GM21447 (cell line): ENCODE results near the gene PDGFRA.
A peak's percentile ranks its signal among the peaks of the same experiment; 100 is the strongest.

Experiments
- ATAC-seq: cut with Tn5 transposase; IDR thresholded peaks from one replicate; pipeline ENCODE4 v1.9.1; 2021; ENCODE audit not compliant: unreplicated experiment

Gene PDGFRA

GRCh38 chr4:54254915-54255246, 25.8 kb downstream of the PDGFRA start:
- ATAC-seq: no peak

- ATAC-seq: no peak
Observed at GRCh38 chr4:54255881-54256280, 26.8 kb downstream of the PDGFRA start.

- ATAC-seq: no peak
Observed at GRCh38 chr4:54256491-54257486, 27.7 kb downstream of the PDGFRA start.

DNA sequence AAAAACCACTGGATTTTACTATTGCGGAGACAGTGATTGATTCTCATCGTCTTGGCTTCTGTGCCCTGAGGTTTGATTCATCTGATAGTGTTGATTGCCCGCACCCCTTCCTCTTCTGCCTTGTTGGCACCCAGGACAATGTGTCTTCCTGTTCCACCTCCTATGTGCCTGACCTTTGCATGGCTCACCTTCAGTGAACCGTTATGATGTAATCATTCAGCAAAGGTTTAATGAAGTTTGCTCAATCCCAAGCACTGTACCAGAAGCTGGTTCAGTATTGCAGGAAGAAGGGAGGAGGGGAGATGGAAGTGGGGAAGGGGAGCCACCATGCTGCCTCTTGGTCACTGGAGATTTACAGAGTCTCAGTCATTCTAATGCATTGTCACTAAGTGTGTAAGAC, 36.3 kb downstream of the PDGFRA start:
- no peak for ATAC-seq

DNA sequence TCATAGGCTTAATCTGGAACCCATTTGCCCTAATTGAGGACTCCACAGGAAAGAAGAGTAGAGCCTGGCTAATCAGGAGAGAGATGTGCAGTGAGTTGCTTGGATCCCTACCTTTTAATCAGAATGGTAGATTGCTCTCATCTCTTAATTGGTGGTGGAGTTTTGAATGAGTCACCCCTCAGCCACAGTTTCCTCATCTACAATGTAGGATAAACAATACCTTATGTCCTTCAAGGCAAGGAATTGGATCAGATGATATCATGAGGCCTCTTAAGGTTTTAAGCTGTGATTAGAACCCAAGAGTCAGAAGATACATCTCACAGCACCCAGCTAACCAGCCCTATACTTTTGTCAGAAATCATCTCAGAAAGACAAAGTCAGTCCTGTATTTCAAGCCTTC, 39.1 kb downstream of the PDGFRA start:
- no peak for ATAC-seq

- ATAC-seq: no peak
Observed at GRCh38 chr4:54271464-54271863, 42.4 kb downstream of the PDGFRA start.

DNA sequence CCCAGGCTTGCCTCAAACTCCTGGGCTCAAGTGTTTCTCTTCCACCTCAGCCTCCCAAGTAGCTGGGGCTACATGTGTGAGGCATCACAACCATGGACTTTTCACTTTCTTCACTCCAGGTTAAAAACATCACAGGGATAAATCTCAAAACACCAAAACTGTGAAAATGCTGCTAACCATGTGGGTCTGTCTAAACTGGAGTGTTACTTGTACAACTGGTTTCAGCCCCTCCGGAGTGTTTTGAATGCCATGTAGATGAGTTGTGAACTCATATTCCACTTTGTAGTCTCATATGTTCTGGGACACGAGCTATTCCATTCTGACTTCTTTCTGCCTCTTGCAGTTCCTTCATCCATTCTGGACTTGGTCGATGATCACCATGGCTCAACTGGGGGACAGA, 43.0 kb downstream of the PDGFRA start:
- ATAC-seq: no peak

GRCh38 chr4:54274264-54274663, 45.2 kb downstream of the PDGFRA start:
- ATAC-seq: no peak

DNA sequence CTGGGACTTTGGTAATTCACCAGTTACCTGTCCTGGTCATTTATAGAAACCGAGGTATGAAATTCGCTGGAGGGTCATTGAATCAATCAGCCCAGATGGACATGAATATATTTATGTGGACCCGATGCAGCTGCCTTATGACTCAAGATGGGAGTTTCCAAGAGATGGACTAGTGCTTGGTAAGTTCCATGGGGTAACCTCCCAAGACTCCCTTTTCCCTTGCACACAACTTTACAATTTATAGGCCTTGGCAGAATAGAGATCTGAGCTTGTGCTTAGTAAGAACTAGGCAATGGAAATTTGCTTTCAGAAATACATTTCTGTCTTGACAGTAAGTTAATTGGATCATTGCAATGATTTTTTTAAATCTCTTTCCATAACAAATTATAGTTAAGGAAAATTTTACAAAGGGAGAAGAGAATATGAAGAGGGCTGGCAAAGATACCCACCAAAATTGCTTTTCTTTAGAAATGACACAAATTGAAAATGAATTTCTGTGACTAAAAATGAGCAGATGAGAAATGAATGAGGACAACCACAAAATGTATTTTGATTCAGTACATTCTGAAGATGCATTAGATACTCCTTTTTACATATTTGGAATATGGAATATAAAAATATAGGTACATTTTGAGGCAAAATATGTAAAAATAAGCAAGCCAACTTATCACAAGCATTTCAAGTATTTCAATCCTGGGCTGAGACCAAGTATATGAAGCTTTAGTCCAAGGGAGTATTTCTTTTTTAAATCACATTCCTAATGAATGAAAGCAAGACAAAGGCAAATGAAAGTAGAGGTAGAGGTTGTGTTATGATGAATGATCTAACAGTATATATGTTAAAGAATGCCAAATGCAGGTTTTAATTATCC, 45.9 kb downstream of the PDGFRA start:
- ATAC-seq: no peak

GRCh38 chr4:54276641-54277430, 47.7 kb downstream of the PDGFRA start:
- peak; percentile 16 for ATAC-seq

DNA sequence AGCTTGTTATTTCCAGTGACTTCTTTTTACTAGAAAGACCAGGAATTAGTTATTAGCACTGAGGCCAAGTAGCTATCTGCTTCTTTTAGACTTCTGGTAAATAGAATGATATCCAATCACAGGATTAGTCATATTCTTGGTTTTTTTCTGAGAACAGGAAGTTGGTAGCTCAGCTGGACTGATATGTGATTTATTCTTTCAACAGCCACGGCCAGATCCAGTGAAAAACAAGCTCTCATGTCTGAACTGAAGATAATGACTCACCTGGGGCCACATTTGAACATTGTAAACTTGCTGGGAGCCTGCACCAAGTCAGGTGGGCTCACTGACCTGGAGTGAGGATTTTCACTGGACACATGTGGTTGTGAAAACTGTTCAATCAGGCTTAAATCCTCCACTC, 48.6 kb downstream of the PDGFRA start:
- peak; percentile 78 for ATAC-seq

DNA sequence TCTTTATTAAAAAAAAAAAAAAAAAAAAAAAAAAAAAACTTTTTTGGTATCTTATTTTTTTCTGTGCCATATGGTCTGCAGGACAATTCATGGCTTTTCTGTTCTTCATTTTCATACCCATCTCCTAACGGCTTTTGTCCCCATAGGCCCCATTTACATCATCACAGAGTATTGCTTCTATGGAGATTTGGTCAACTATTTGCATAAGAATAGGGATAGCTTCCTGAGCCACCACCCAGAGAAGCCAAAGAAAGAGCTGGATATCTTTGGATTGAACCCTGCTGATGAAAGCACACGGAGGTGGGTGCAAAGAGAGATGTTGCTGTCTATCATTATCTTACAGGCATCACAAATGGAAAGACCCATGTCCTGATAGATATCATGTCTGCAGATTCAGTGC, 49.1 kb downstream of the PDGFRA start:
- no peak for ATAC-seq

GRCh38 chr4:54281054-54281766, 52.1 kb downstream of the PDGFRA start:
- no peak for ATAC-seq

- no peak for ATAC-seq
Observed at GRCh38 chr4:54282837-54283236, 53.7 kb downstream of the PDGFRA start.

GRCh38 chr4:54289316-54289715, 60.2 kb downstream of the PDGFRA start:
- ATAC-seq: no peak

- no peak for ATAC-seq
Observed at GRCh38 chr4:54290980-54291379, 61.9 kb downstream of the PDGFRA start.

GRCh38 chr4:54296548-54297203, 67.6 kb downstream of the PDGFRA start:
- no peak for ATAC-seq

DNA sequence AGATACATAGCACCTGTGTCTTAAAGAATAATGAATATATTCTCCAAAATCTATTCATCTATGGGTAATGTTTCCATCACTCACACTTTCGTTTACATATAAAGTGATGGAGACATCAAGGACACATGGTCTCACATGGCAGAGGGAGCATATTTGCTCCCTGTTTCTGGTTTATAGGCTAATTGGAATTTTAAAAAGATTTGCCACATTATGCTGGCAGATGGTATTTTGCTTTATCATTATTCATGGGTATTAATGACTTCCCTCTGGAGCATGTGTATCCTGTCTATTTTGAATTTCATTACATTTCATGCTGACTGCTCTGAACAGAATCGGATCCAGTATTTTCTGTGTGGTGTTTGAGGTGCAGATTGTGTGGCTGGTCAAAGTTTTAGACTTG, 79.0 kb downstream of the PDGFRA start:
- ATAC-seq: no peak

DNA sequence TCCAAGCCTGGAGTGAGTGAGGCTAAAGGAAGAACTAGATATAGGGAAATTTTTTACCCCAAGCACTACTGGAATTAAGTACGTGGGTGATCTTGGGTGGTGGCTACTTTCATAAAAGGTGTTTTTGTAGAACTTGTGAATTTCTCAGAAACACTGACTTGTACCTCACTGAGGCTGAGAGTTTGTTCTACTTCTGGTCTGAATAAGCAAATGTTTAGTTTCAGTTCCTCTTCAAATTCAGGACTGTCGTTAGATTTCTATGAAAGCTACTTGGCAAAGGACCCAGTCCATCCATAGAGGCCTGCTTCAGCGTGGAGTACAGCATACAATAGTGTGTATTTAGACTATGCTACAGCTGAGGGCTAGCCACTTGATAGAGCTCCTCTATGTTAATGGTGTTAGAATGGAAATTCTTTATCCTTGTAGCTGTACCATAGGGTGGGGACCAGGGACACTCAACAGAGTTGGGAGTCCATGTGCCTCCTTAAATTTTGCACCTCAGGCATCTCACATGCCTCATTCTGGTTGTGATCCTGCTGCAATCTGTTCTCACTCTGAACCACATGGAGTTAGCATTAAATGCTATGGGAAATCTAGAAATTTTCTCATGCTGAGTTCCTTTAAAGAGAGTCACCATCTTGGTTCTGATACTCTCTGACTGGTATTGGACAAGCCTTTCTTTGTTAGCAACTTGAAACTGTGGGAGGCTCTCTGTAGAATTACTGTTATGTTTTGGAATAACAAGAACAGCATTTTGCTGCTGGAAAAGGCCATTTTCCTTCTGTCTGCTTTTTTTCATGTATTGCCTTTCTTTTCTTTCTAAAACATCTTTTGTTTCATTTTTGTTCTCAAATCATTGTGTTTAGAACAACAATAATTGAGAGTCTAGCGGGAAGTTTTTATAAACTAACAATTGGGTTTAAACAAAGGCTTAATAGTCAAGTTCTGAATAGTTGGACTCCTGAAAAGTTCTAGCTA, 86.8 kb downstream of the PDGFRA start:
- peak; percentile 97 for ATAC-seq
